HG02938 (cell line): ENCODE results near the gene ADAMTS12.

Source experiments
- ATAC-seq: cut with Tn5 transposase; IDR thresholded peaks from one replicate; pipeline ENCODE4 v1.9.1; 2021; ENCODE audit warnings: mild to moderate bottlenecking, moderate library complexity; ENCODE audit not compliant: unreplicated experiment

ADAMTS12 gene

DNA sequence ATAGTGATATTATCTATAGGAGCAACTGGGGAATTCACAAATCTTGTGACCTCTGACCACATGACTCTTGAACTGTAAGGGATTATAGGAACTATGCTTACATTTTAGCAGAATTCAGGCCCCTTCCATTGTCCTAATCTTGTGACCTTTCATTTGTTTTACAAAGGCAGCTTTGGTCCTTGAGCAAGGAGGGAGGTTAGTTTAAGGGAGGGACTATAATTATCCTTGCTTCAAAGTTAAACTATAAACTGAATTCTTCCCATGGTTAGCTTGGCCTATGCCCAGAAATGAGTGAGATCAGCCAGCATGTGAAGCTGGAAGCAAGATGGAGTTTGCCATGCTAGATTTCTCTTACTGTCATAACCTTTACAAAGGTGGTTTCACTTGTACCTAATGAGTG lies 399.8 kb downstream of the ADAMTS12 start:
- ATAC-seq: no peak

GRCh38 chr5:33490071-33490665 lies 401.6 kb downstream of the ADAMTS12 start:
- ATAC-seq: no peak

GRCh38 chr5:33489481-33490067 lies 402.2 kb downstream of the ADAMTS12 start:
- ATAC-seq: no peak

- ATAC-seq: no peak
Measured at GRCh38 chr5:33488558-33489355, 403.0 kb downstream of the ADAMTS12 start.

DNA sequence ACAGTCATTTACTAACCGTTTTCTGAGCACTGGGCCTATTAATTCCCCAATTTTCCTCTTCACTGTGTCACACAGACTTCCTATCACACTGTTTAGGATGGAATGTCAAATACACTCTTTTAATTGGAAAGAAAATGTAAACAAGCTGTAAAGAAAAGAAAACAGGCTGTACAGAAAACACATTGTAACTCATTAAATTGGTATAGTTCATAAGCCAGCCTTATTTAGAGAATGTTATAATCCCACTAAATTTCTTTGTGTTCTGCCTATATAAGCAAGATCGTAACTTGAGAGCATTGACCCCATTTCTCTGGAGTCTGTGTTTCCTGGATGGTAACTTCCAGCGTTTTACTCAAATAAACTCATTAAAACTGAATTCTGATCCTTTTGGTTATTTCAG lies 404.6 kb downstream of the ADAMTS12 start:
- no peak for ATAC-seq

DNA sequence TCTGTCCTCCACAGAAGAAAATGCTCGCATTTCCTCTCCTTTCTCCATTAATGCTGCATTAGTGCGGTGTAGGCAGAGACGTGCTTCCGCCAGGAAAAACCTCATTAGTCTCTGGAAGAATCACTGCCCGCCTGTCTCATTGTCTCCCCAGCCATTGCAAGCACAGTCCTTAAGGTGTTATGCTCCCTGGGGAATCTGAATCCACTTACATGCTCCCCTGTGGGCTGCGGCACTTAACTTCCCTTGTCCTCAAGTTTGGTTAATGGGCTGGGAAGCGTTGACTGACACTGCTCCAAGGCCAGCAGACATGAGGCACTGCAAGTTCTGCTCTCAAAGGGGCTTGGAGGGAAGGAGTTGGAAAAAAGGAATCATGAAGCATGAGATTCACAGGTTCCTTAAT lies 409.5 kb downstream of the ADAMTS12 start:
- no peak for ATAC-seq

- no peak for ATAC-seq
Measured at GRCh38 chr5:33480876-33481275, 410.9 kb downstream of the ADAMTS12 start.

GRCh38 chr5:33479311-33479710 lies 412.5 kb downstream of the ADAMTS12 start:
- ATAC-seq: no peak

- ATAC-seq: no peak
Measured at GRCh38 chr5:33477816-33478215, 414.0 kb downstream of the ADAMTS12 start.

GRCh38 chr5:33476992-33477391 lies 414.8 kb downstream of the ADAMTS12 start:
- ATAC-seq: no peak

DNA sequence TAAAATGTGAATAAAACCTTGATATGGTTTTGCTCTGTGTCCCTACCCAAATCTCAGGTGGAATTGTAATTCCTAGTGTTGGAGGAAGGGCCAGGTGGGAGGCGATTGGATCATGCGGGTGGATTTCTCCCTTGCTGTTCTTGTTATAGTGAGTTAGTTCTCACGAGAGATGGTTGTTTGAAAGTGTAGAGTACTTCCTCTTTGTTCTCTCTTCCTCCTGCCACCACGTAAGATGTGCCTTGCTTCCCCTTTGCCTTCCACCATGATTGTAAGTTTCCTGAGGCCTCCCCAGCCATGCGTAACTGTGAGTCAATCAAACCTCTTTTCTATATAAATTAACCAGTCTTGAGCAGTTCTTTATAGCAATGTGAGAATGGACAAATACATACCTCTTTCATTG lies 416.1 kb downstream of the ADAMTS12 start:
- no peak for ATAC-seq

- ATAC-seq: no peak
Measured at GRCh38 chr5:33474931-33475499, 416.8 kb downstream of the ADAMTS12 start.

DNA sequence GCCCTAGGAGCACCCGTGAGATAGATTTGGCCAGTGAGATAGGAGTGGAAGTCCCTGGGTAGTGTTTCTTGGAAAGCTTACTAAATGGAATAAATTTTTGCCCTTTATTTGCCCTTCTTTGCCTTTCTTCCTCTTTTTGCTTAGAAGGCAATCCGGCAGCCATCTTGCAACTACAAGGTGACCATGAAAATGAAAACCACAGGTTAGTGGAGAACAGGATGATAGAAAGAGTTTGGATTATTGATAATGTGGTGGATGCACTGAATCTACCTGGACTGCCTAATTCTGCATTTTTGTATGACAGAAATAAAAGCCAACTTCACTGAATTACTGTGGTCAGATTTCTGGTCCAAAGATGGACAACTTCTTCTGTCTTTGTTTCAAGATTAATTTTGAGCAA lies 417.8 kb downstream of the ADAMTS12 start:
- no peak for ATAC-seq
